Nephron (organoid): ENCODE results near the gene PGM3.

Source experiments
- H3K27ac Mint-ChIP-seq, 3 experiments: 2 replicates each; pipeline ENCODE4 v1.8.0; 2020; ENCODE audit warnings: mixed read lengths in 3 of 3, mild to moderate bottlenecking in 2 of 3, moderate library complexity in 1 of 3
- H3K27me3 Mint-ChIP-seq: 2 replicates; pipeline ENCODE4 v1.8.0; 2021; ENCODE audit warnings: low read depth, mild to moderate bottlenecking, moderate library complexity, mixed read lengths
- H3K36me3 Mint-ChIP-seq: 2 replicates; pipeline ENCODE4 v1.8.0; 2020; ENCODE audit warnings: low read depth, mixed read lengths
- H3K4me1 Mint-ChIP-seq: 2 replicates; pipeline ENCODE4 v1.8.0; 2020; ENCODE audit warnings: mixed read lengths
- H3K4me3 Mint-ChIP-seq, 3 experiments: 2 replicates each; pipeline ENCODE4 v1.8.0; 2020; ENCODE audit warnings: mild to moderate bottlenecking in 3 of 3, mixed read lengths in 3 of 3, moderate library complexity in 2 of 3
- H3K9me3 Mint-ChIP-seq: 2 replicates; pipeline ENCODE4 v1.8.0; 2020; ENCODE audit warnings: mixed read lengths
- TF ChIP-seq, protein P1 (sequence below), 3 experiments: fragments of 200-600 bp; sonication (generic); IDR thresholded peaks; one replicate each; pipeline ENCODE4 v1.5.0; 2021; ENCODE audit warnings: antibody characterized with exemption in 3 of 3; ENCODE audit not compliant: unreplicated experiment in 3 of 3

PGM3 gene

DNA sequence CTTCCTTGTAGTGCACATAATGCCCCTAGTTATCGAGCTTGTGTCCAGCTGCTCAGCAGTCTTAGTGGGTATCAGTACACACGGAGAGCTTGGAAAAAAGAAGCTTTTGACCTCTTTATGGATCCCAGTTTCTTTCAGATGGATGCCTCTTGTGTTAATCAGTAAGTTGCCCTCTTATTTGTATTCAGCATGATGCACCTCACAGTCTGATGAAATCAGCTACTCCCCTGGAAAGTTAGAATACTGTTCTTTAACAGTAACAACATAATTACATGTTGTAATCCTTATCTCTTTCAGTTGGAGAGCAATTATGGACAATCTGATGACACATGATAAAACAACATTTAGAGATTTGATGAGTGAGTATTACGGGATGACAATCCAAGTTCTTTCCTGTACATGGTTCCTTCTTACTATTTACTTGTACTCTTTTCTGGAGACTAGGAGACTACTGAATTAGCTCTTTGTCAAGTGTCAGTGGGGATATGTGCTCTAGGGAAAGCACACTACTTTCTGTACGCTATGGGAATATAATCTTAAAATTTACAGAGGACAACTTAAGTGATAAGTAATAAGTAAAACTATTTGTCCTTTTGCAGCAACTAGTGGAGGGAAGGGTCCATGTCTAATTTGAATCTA lies 39.1 kb downstream of the PGM3 start:
- Mint-ChIP-seq H3K4me1 (no peaks in the 10 kb centered on the region), H3K9me3 (no peaks in the 10 kb centered on the region), H3K27ac (peak overlapping the region in 1 of 3 experiments; percentile 51), H3K27me3 (no peaks in the 10 kb centered on the region), H3K36me3 (peaks cover 41% of the 10 kb centered on the region), H3K4me3 (no peak overlapping the region)
- TF ChIP-seq, protein P1, sequence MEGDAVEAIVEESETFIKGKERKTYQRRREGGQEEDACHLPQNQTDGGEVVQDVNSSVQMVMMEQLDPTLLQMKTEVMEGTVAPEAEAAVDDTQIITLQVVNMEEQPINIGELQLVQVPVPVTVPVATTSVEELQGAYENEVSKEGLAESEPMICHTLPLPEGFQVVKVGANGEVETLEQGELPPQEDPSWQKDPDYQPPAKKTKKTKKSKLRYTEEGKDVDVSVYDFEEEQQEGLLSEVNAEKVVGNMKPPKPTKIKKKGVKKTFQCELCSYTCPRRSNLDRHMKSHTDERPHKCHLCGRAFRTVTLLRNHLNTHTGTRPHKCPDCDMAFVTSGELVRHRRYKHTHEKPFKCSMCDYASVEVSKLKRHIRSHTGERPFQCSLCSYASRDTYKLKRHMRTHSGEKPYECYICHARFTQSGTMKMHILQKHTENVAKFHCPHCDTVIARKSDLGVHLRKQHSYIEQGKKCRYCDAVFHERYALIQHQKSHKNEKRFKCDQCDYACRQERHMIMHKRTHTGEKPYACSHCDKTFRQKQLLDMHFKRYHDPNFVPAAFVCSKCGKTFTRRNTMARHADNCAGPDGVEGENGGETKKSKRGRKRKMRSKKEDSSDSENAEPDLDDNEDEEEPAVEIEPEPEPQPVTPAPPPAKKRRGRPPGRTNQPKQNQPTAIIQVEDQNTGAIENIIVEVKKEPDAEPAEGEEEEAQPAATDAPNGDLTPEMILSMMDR (IDR thresholded peaks at IDR 0.05; ENCODE audit: unreplicated experiment in 3 of 3), result no peak

DNA sequence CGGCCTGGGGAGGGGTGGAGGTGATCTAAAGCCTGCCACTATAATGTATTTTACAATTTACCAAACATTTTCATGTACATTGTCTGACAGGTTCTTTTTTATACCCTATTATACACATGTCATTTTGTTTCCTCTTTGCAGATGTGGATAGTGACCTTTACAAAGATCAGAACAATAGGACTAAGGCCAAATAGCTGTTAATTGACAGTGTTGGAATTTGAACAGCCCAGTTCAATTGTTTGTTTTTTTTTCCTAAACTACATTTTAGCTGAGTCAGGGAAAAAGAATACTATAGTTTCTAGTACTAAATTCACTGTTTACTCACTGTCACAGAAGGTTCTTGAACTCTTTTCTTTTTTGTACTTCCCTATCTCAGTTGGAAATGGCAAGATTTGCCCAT lies 40.2 kb downstream of the PGM3 start:
- no peaks in the 10 kb centered on the region for H3K27me3 Mint-ChIP-seq
- H3K27ac Mint-ChIP-seq, result peak overlapping the region in 1 of 3 experiments; percentile 40
- H3K36me3 Mint-ChIP-seq, result peaks cover 42% of the 10 kb centered on the region
- H3K4me3 Mint-ChIP-seq, result no peak overlapping the region
- H3K4me1 Mint-ChIP-seq, result no peaks in the 10 kb centered on the region
- TF ChIP-seq, protein P1 (IDR thresholded peaks at IDR 0.05; ENCODE audit: unreplicated experiment in 3 of 3), result no peak
- no peaks in the 10 kb centered on the region for H3K9me3 Mint-ChIP-seq

DNA sequence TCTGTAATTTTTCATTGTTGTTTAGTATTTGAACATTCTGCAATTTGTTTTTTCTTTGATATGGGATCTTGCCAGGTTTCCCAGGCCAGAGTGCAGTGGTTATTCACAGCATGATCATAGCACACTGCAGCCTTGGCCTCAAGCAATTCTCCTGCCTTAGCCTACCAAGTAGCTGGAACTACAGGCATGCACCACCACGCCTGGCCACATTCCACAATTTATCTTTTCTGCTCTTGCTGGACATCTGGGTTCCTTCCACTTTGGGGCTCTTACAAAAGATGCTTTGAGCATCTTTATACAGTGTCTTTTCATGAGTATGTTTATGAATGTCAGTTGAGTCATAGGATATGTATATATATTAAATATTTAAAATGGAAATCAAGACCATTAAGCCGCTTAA lies 42.0 kb downstream of the PGM3 start:
- TF ChIP-seq, protein P1 (IDR thresholded peaks at IDR 0.05; ENCODE audit: unreplicated experiment in 3 of 3), result no peak
- Mint-ChIP-seq H3K27ac (no peak overlapping the region), H3K9me3 (no peaks in the 10 kb centered on the region), H3K36me3 (peaks cover 33% of the 10 kb centered on the region), H3K4me3 (no peak overlapping the region), H3K4me1 (no peaks in the 10 kb centered on the region), H3K27me3 (no peaks in the 10 kb centered on the region)

DNA sequence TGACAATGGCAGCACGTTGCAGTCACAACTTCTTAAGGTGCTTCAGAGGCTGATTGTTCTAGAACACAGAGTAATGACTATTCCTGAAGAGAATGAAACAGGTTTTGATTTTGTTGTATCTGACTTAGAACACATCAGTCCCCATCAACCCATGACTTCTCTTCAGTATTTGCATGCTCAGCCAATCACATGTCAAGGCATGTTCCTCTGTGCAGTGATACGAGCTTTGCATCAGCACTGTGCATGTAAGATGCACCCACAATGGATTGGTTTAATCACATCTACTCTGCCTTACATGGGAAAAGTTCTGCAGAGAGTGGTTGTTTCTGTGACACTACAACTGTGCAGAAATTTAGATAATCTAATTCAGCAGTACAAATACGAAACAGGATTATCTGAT lies 54.3 kb downstream of the PGM3 start:
- TF ChIP-seq, protein P1 (IDR thresholded peaks at IDR 0.05; ENCODE audit: unreplicated experiment in 3 of 3), result no peak
- H3K4me1 Mint-ChIP-seq, result no peaks in the 10 kb centered on the region
- H3K36me3 Mint-ChIP-seq, result peaks cover 46% of the 10 kb centered on the region
- H3K4me3 Mint-ChIP-seq, result no peak overlapping the region
- H3K27me3 Mint-ChIP-seq, result no peaks in the 10 kb centered on the region
- H3K27ac Mint-ChIP-seq, result no peak overlapping the region
- H3K9me3 Mint-ChIP-seq, result no peaks in the 10 kb centered on the region

DNA sequence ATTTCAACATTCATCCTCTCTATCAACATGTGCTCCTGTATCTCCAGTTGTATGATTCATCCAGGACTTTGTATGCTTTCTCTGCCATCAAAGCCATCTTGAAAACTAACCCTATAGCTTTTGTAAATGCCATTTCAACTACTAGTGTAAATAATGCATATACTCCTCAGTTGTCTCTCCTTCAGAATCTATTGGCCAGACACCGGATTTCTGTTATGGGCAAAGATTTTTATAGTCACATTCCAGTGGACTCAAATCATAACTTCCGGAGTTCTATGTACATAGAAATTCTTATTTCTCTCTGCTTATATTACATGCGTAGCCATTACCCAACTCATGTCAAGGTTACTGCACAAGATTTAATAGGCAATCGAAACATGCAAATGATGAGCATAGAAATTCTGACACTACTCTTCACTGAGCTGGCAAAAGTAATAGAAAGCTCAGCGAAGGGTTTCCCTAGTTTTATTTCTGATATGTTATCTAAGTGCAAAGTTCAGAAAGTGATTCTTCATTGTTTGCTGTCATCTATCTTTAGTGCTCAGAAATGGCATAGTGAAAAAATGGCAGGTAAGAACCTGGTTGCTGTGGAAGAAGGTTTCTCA lies 54.8 kb downstream of the PGM3 start:
- H3K9me3 Mint-ChIP-seq, result no peaks in the 10 kb centered on the region

More for the DNA sequence above, 54.8 kb downstream of the PGM3 start:
- no peak overlapping the region for H3K27ac Mint-ChIP-seq
- TF ChIP-seq, protein P1 (IDR thresholded peaks at IDR 0.05; ENCODE audit: unreplicated experiment in 3 of 3), result no peak
- no peak overlapping the region for H3K4me3 Mint-ChIP-seq
- peaks cover 41% of the 10 kb centered on the region for H3K36me3 Mint-ChIP-seq
- no peaks in the 10 kb centered on the region for H3K27me3 Mint-ChIP-seq
- H3K4me1 Mint-ChIP-seq, result no peaks in the 10 kb centered on the region
